VCaP (cell line): ENCODE results near the gene CERS6.
"Not testable (repeated sequence)": the region's sequence is repeated elsewhere in the genome, so short reads cannot be mapped to it uniquely, and the experiment has no call there.

Experiments
- H3K27ac ChIP-seq: fragments of 450-650 bp; 2 replicates; pipeline ENCODE4 v1.5.1; 2017
- TF ChIP-seq, protein P1 (sequence below): fragments of 450-650 bp; conservative IDR thresholded peaks from 2 replicates; pipeline ENCODE4 v1.5.1; 2017; ENCODE audit warnings: mild to moderate bottlenecking, moderate library complexity

CERS6 gene

DNA sequence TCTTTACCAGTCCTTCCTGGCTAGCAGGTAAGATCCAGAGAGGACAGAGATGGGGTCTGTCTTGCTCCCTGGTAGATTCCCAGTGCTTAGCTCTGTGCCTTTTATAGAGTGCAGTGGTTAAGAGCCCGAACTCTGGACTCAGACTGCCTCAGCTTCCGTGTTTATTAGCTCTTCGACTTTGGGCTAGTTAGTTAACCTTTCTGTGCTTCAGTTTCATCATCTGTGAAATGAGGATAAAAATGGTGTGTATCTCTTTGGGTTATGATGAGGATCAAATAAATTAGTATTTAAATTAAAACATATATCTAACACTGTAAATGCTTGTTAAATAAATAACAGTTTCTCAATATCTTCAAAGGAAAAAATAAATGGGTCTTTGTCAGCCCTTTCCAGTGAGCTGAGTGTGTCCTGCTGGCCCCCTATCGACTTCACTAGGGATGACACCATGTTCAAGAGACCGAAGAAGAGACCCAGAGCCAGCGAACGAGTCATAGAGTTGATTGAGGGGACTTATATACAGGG, 38.2 kb downstream of the CERS6 start:
- TF ChIP-seq, protein P1, sequence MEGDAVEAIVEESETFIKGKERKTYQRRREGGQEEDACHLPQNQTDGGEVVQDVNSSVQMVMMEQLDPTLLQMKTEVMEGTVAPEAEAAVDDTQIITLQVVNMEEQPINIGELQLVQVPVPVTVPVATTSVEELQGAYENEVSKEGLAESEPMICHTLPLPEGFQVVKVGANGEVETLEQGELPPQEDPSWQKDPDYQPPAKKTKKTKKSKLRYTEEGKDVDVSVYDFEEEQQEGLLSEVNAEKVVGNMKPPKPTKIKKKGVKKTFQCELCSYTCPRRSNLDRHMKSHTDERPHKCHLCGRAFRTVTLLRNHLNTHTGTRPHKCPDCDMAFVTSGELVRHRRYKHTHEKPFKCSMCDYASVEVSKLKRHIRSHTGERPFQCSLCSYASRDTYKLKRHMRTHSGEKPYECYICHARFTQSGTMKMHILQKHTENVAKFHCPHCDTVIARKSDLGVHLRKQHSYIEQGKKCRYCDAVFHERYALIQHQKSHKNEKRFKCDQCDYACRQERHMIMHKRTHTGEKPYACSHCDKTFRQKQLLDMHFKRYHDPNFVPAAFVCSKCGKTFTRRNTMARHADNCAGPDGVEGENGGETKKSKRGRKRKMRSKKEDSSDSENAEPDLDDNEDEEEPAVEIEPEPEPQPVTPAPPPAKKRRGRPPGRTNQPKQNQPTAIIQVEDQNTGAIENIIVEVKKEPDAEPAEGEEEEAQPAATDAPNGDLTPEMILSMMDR = no peak
- H3K27ac ChIP-seq = no peak overlapping the region

DNA sequence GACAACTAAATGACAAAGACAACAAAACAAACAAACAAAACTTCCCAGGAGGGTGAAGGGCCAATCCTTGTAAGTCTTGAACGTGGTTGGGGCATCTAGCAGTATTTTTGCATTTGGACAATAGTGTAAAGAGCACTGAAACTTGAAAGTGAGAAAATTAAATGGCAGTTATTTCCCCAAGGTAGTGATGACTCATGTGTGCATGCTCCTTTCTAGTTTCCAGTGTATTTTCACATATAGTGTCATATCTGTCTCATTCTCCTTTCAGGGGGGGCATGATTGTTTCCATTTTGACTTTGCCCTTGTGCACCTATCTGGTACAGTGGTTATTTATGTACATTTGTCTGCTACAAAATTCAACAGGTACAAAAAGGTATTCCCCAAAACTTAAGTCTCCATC, 39.5 kb downstream of the CERS6 start:
- H3K27ac ChIP-seq = no peak overlapping the region
- TF ChIP-seq, protein P1 = no peak

DNA sequence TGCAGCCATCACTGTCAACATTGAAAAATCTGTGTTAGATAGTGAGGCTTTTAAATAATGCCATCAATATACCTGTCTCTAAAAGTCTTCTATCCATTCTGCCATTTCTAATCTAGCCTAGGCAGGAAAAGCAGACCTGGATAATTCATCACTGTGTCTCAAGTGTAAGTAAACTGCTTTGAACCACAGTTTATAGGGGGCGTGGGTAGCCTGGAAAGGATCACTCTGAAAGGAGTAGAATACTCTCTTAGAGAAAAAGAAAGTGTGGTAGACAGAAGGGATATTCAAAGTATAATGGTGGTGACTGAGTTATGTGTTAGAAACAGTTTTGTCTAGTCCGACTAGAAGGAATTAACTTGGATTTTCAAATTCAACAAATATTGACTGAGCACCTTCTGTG, 40.8 kb downstream of the CERS6 start:
- TF ChIP-seq, protein P1 = no peak
- no peak overlapping the region for H3K27ac ChIP-seq

DNA sequence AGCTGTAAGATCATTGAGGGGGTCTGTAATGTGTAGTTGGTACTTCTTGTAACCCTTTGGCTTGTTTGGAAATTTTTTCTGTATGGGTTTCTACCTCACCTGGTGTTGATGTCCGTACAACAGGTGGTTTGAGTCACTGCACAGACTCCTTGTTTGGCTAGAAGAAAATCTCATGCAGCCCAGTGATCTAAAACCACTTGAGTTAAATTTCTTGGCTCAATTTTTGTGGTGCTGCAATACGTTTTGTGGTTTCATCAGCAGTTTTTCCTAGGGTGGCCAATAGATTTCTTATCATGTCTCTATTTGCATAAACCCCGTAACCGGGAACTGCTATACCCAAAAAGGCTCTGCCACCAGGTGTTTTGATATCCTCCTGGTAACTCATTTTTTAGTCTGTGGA, 43.4 kb downstream of the CERS6 start:
- TF ChIP-seq, protein P1 = no peak
- H3K27ac ChIP-seq = no peak overlapping the region

DNA sequence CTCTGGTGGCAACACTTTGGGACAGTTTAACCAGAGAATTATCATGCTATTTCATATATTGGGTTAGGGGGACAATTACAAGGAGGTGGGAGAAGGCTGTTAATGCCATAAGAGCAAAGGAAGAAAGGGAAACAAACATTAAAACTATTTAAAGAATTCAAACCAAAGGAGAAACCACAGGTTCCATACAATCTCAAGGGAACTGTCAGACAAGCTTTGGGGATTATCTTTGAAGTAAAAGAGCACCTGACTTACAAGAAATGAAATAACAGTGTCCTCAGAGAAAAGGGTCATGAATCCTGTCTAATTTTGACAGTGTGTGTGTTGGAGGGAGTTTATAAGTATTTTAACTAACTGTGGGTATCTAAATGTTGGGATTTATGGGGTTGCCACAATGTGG, 44.4 kb downstream of the CERS6 start:
- H3K27ac ChIP-seq = no peak overlapping the region

DNA sequence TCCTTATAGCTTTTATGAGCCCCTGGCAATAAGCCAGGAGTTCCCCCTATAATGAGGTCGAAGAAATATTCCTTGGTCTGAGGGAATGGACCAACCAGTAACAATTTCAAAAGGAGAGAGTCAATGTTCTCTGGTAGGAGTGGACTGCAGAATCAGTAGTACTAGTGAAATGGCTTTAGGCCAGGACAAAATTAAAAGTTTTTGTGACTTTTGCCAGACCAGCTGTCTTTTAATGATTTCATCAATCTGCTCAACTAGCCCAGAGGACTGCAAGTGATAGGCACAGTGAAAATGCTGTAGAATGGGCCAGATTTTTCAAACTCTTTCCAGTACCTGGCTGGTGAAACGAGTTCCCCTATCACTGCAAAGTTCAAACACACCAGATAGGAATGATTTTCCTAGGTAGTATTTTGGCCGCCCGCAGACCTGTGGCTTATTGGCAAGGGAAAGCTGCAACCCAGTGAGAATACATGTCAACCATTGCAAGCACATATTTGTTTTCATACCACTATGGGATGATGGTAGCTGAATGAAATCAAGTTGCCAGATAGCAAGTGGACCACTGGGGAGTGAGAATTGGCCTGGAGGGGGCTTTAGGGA, 45.5 kb downstream of the CERS6 start:
- no peak overlapping the region for H3K27ac ChIP-seq
- TF ChIP-seq, protein P1 = no peak

More for the DNA sequence above, 44.4 kb downstream of the CERS6 start:
- TF ChIP-seq, protein P1 = no peak

DNA sequence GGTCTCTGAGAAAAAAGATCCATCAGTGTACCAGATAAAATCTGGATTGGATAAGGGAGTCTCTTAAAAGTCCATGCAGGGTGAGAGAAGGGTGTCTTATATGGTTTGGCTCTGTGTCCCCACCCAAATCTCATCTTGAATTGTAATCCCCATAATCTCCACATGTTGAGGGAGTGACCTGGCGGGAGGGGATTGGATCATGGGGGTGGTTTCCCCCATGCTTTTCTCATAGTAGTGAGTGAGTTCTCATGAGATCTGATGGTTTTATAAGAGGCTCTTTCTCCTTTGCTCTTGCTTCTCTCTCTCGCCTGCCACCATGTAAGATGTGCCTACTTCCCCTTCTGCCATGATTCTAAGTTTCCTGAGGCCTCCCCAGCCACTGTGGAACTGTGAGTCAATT, 46.8 kb downstream of the CERS6 start:
- not testable (repeated sequence) for H3K27ac ChIP-seq

DNA sequence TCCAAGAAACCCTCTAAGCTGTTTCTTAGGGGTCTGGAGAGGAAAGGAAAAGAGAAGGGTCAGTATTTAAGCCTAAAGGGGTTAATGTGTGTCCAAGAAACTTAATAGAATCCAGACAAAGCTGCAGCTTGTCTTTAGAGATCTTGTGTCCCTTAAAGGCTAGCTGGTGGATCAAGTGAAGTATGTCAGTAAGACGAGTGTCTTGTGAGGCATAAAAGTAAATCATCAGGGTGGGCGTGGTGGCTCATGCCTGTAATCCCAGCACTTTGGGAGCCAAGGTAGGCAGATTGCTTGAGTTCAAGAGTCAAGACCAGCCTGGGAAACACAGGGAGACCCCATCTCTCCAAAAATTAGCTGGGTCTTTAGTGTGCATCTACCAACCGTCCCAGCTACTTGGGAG, 47.8 kb downstream of the CERS6 start:
- TF ChIP-seq, protein P1 = no peak
- H3K27ac ChIP-seq = no peak overlapping the region
